Measurements from ENCODE around the gene ZSCAN31.

- TF ChIP-seq CTCF (IDR thresholded peaks at IDR 0.05) (no peak), HMGXB4 (CRISPR knock-in tag; IDR thresholded peaks at IDR 0.05; ENCODE audit: borderline replicate concordance) (no peak), MAX (IDR thresholded peaks at IDR 0.05) (no peak), EP300 (IDR thresholded peaks at IDR 0.05) (no peak), MYC (IDR thresholded peaks at IDR 0.05; ENCODE audit: borderline replicate concordance, low read length) (no peak)
These were observed 58.2 kb downstream of the ZSCAN31 start for GRCh38 chr6:28277746-28278145.
